IPS-NIHi11 (cell line): ENCODE measurements around the gene PPWD1.
A peak's percentile ranks its signal among the peaks of the same experiment; 100 is the strongest.

Source experiments
- DNase-seq: peaks from one replicate; pipeline ENCODE4 v3.0.0; 2012; ENCODE audit warnings: mixed read lengths, low spot score

Gene PPWD1

DNA sequence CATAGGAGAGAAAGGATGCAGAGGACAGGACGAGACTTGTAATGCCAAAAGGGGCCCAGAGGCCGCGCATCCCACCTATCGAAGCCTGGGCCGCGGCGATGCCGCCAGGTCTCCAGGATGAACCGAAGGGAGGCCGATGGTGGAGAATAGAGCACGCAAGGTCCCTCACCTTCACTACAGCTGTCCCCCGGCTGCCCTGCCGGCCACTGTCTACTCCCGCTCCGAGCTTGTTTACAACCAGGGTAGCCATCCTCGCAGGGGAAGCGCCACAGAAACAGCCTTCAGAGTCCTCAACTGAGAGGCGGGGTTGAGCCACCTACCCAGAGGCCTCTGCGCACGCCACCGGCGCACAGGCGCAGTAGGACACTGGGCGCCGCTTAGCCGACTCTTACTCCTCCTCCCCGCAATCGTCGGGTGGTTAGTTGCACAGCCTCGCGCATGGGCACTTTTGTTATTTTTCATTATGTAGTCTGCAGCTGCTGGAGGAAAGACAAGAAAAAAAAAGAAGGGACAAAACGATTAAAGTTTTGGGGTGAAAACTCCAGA is 61.0 kb downstream of the PPWD1 start, which contains the start of gene TRIM23:
TRIM23 (minus strand) TSS at position 309 of the 546 bp plus-strand sequence; CDS start at position 250, 59 bp downstream.
- peak; percentile 87 for DNase-seq

DNA sequence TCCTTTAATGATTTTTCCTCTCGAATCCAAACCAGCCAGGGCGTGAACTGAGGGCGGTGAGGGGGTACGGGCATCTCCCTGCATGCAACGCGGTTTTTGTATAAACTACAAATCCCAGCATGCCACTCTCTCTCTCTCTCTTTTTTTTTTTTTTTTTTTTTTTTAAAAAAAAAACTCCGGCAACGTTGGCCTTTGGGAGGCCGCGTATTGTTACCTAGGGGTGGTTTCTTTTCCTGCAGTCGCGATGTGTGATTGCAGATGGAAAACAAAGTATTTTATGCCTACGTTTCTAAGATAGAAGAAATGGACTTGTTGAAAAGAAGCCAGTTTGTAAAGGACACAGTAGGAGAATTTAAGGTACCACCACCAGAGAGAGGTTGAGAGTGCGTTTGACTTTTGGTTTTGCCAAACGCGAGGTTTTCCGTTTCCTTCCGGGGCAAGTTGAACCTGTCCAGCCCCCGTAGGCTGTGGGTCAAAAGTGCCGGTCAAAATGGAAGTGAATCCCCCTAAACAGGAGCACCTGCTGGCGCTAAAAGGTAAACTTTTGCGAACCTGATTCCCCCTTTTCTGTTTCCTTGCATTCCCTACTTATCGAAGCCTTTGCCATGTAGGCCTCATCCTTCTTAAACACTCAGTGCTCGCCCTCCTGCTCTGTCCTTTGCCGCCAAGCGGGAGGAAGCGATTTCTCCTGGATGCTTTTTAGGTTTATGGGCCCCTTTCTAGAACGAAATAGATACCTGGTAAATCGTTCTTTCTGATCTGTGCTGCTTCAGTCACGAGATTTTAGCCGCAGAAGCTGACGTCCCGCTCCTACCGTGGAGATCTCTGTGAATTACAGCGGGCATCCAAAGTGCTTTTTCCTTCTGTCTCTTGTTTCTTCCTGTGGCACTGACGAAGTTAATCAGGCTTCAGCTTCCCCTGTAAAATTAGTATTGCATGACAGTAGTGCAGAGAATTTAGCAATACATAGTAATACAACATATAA is 61.8 kb downstream of the PPWD1 start, which contains the start of the genes SHLD3 and TRAPPC13:
SHLD3 (plus strand) TSS at position 457 of the 985 bp plus-strand sequence. CDS start 4,561 bp downstream, outside the sequence.
TRAPPC13 (plus strand) TSS at position 457 of the 985 bp plus-strand sequence; CDS start at position 491, 34 bp downstream.
- peak; percentile 72 for DNase-seq

DNA sequence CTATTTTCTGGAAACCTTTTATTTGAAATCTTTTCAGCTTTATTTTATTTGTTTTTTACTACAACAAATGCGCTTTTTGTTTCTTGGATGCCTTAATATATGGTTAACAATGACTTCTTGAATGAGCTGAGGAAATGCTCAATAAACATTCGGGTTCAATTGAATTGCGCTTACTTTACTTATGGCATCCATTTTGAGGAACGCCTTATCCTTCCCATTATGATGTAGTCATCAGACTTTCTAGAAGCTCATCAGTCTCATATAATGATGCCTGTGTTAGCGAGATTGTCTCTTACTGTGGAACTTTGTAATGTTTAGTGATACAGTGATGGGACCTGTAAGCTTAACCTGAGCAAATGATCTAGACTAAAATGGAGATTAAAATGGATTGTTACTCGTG is 62.6 kb downstream of the PPWD1 start:
- no peak for DNase-seq

DNA sequence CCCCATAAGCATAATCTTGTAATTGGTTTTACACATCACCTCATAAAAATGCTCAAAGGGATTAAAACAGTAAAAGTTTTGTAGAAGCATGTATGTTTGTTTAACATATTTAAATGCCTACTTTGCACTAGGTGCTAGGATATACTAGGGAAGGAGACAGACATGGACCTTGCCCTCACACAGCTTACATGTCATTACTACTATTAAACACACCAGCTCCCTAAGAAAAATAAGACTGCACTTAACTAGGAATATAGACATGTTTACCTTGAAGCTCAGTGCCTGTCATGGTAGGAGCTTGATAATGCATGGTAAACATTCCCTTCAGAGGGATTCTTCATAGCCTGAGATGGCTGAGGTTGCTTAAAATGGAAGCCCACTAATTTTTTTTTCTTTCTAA is 67.9 kb downstream of the PPWD1 start:
- DNase-seq: no peak
